Measurements from ENCODE around the gene MTHFD2L.

DNA sequence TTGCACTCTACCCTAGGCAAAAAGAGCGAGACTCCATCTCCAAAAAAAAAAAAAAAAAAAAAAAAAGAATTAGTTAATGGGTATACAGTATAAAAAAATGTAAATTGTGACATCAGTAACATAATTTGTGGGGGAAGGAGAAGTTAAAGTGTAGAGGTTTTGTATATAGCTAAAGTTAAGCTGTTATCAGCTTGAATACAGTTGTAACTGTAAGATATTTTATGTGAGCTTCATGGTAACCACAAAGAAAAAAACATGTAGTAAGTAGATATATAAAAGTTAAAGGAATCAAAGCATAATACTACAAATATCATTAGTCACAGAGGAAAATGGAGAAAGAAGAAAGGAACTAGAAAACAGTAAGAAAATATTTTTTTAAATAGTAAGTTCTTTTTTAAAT, 97.2 kb downstream of the MTHFD2L start:
- no peak for TF ChIP-seq POLR2A (IDR thresholded peaks at IDR 0.05)
- TF ChIP-seq, protein P1, sequence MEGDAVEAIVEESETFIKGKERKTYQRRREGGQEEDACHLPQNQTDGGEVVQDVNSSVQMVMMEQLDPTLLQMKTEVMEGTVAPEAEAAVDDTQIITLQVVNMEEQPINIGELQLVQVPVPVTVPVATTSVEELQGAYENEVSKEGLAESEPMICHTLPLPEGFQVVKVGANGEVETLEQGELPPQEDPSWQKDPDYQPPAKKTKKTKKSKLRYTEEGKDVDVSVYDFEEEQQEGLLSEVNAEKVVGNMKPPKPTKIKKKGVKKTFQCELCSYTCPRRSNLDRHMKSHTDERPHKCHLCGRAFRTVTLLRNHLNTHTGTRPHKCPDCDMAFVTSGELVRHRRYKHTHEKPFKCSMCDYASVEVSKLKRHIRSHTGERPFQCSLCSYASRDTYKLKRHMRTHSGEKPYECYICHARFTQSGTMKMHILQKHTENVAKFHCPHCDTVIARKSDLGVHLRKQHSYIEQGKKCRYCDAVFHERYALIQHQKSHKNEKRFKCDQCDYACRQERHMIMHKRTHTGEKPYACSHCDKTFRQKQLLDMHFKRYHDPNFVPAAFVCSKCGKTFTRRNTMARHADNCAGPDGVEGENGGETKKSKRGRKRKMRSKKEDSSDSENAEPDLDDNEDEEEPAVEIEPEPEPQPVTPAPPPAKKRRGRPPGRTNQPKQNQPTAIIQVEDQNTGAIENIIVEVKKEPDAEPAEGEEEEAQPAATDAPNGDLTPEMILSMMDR (IDR thresholded peaks at IDR 0.05), result no peak
